HepG2 (cell line): ENCODE results near the gene CLDN9. TPM values are rescaled to one million over a fixed set of nuclear protein-coding genes. Genes with fewer than 3 reads are reported as not detected.

Source experiments
- ATAC-seq: fragments of 200-7000 bp; cut with Tn5 transposase; 3 replicates; pipeline ENCODE4 v1.9.1; 2020; ENCODE audit warnings: mild to moderate bottlenecking, moderate library complexity
- BruUV-seq: library from RNA; stranded (reverse); fragments of 400-500 nt; replicated peaks from 2 replicates; lab custom pipeline; 2021; lab: Mats Ljungman, UMichigan
- CTCF ChIA-PET: fragments of 300-600 bp; formaldehyde crosslinking; extraction: SDS; loops from one replicate; lab custom pipeline; 2021; ENCODE audit warnings: low total read pairs, inconsistent platforms, low intra/inter-chr PET ratio; lab: Yijun Ruan, JAX
- POLR2A ChIA-PET: fragments of 350-600 bp; sonication (Branson Sonifier 250); formaldehyde crosslinking; loops from one replicate; lab custom pipeline; 2020; ENCODE audit warnings: antibody characterized with exemption, inconsistent platforms; lab: Yijun Ruan, JAX
- DNase-seq: peaks from one replicate; pipeline ENCODE4 v3.0.0-alpha.2; 2015; ENCODE audit warnings: low spot score
- FAIRE-seq: peaks from 3 replicates; lab custom pipeline; 2011; peaks lifted over from hg19 to GRCh38; lab: Jason Lieb, UNC
- H2AFZ ChIP-seq: one replicate; pipeline ENCODE4 v1.6.1; 2011; ENCODE audit warnings: low read length, inconsistent platforms
- H3K27ac ChIP-seq: fragments of 300-600 bp; 3 replicates; pipeline ENCODE4 v1.8.0; 2011; ENCODE audit warnings: mixed run types, mild to moderate bottlenecking, mixed read lengths, low read length, inconsistent platforms; ENCODE audit not compliant: insufficient read depth; ENCODE audit errors: extremely low read length
- H3K27me3 ChIP-seq, 2 experiments: fragments of 200-600 bp in 1 of 2; 2 replicates in 1 of 2; 3 replicates in 1 of 2; pipeline versions ENCODE4 v1.6.0 to v1.8.0; 2011; ENCODE audit warnings: low read length in 2 of 2, mild to moderate bottlenecking in 2 of 2, moderate library complexity in 2 of 2, inconsistent platforms in 1 of 2; ENCODE audit not compliant: insufficient read depth in 2 of 2, control insufficient read depth in 1 of 2
- H3K36me3 ChIP-seq, 2 experiments: fragments of 200-600 bp in 1 of 2; replicated peaks in 1 of 2; 2 replicates in 1 of 2; 3 replicates in 1 of 2; pipeline versions ENCODE4 v1.5.1 to v1.8.0; 2011; ENCODE audit warnings: low read length in 2 of 2, inconsistent platforms in 1 of 2; ENCODE audit not compliant: insufficient read depth in 2 of 2, control insufficient read depth in 1 of 2
- H3K4me1 ChIP-seq: 2 replicates; pipeline ENCODE4 v1.5.1; 2012; ENCODE audit warnings: low read length, inconsistent platforms; ENCODE audit not compliant: insufficient read depth
- H3K4me2 ChIP-seq: 2 replicates; pipeline ENCODE4 v1.6.0; 2011; ENCODE audit warnings: low read depth, low read length, inconsistent platforms
- H3K4me3 ChIP-seq, 3 experiments: fragments of 200-600 bp in 1 of 3; sonication (generic), shearing (Covaris generic) in 1 of 3; replicated peaks in 1 of 3; 2 replicates each; pipeline ENCODE4 v1.5.1; 2011 to 2016; ENCODE audit warnings: low read length in 3 of 3, inconsistent platforms in 2 of 3, low read depth in 2 of 3, mild to moderate bottlenecking in 2 of 3, control low read depth in 1 of 3, mixed read lengths in 1 of 3; ENCODE audit not compliant: insufficient read depth in 1 of 3
- H3K79me2 ChIP-seq: one replicate; pipeline ENCODE4 v1.6.1; 2011; ENCODE audit warnings: low read length, inconsistent platforms; ENCODE audit not compliant: insufficient read depth
- H3K9ac ChIP-seq: 2 replicates; pipeline ENCODE4 v1.6.0; 2011; ENCODE audit warnings: mild to moderate bottlenecking, low read depth, low read length, inconsistent platforms; ENCODE audit not compliant: insufficient read depth
- H3K9me3 ChIP-seq: 2 replicates; pipeline ENCODE4 v1.5.1; 2012; ENCODE audit warnings: mild to moderate bottlenecking, low read length
- H4K20me1 ChIP-seq: 2 replicates; pipeline ENCODE4 v1.6.0; 2011; ENCODE audit warnings: inconsistent platforms, mild to moderate bottlenecking, low read length, moderate library complexity; ENCODE audit not compliant: insufficient read depth
- ARID2 ChIP-seq: sonication (generic); formaldehyde crosslinking; IDR thresholded peaks from 2 replicates; pipeline ENCODE4 v1.8.1; 2022; ENCODE audit warnings: mild to moderate bottlenecking, missing genetic modification reagents, borderline replicate concordance
- EHMT2 ChIP-seq: fragments of 200-600 bp; sonication (generic); IDR thresholded peaks from 2 replicates; pipeline ENCODE4 v1.7.0; 2017; ENCODE audit warnings: antibody characterized with exemption, low read depth, low read length, borderline replicate concordance
- MLLT10 ChIP-seq: sonication (generic); formaldehyde crosslinking; IDR thresholded peaks from 2 replicates; pipeline ENCODE4 v1.4.0; 2020; ENCODE audit warnings: missing genetic modification reagents
- NAIF1 ChIP-seq: sonication (generic); formaldehyde crosslinking; IDR thresholded peaks from 2 replicates; pipeline ENCODE4 v1.5.0; 2020; ENCODE audit warnings: mild to moderate bottlenecking, missing genetic modification reagents, borderline replicate concordance
- PAXIP1 ChIP-seq: sonication (generic); formaldehyde crosslinking; conservative IDR thresholded peaks from 2 replicates; pipeline ENCODE4 v1.4.0; 2020; ENCODE audit warnings: mild to moderate bottlenecking, missing genetic modification reagents, moderate library complexity
- TARDBP ChIP-seq: sonication (generic); formaldehyde crosslinking; IDR thresholded peaks from 2 replicates; pipeline ENCODE4 v1.8.0; 2022; ENCODE audit warnings: mild to moderate bottlenecking, missing genetic modification reagents
- ZBTB8A ChIP-seq: sonication (generic); formaldehyde crosslinking; IDR thresholded peaks from 2 replicates; pipeline ENCODE4 v1.4.0; 2020; ENCODE audit warnings: mild to moderate bottlenecking, low read depth, missing genetic modification reagents, borderline replicate concordance
- ZNF740 ChIP-seq: sonication (generic); formaldehyde crosslinking; IDR thresholded peaks from 2 replicates; pipeline ENCODE4 v1.4.0; 2020; ENCODE audit warnings: missing genetic modification reagents
- ZNF766 ChIP-seq: sonication (generic); formaldehyde crosslinking; IDR thresholded peaks from 2 replicates; pipeline ENCODE4 v1.5.0; 2020; ENCODE audit warnings: missing genetic modification reagents, borderline replicate concordance
- ZNF839 ChIP-seq: sonication (generic); formaldehyde crosslinking; IDR thresholded peaks from 2 replicates; pipeline ENCODE4 v1.4.0; 2020; ENCODE audit warnings: missing genetic modification reagents, mild to moderate bottlenecking, borderline replicate concordance
- WGBS: methylation state at CpG from one replicate; pipeline ENCODE4 v1.1.6; 2017; ENCODE audit warnings: low lambda C conversion rate; 5-methylcytosine and 5-hydroxymethylcytosine counted together
- in situ Hi-C: cut with HindIII; loops from 2 replicates; pipeline ENCODE4 v1.10.0; 2017; ENCODE audit warnings: low pct_unique_long_range_greater_than_20kb; ENCODE audit not compliant: extremely low pct_ligation_motif_present
- intact Hi-C: fragments of 100-400 bp; cut with micrococcal nuclease; formaldehyde crosslinking; loops from one replicate; pipeline ENCODE4 v1.10.0; 2022; ENCODE audit not compliant: unreplicated experiment
- polyA plus RNA-seq, 8 experiments: library from polyadenylated mRNA; depleted of rRNA in 3 of 8; stranded (reverse) in 7 of 8; unstranded in 1 of 8; fragments of >200 nt; fragmentation: Illumina TruSeq in 4 of 8; extraction: Trizol in 4 of 8; gene quantifications; 2 replicates each; pipeline versions ENCODE4 v1.2.1 to v1.2.3, GENCODE V29; 2011 to 2016; ENCODE audit warnings: low read depth in 4 of 8, missing spikeins in 1 of 8, mixed read lengths in 1 of 8; ENCODE audit not compliant: insufficient read depth in 1 of 8
- total RNA-seq, 5 experiments: library from RNA; depleted of rRNA; stranded (reverse); fragments of >200 nt; fragmentation: Illumina TruSeq; extraction: Trizol; gene quantifications; 2 replicates each; pipeline ENCODE4 v1.2.3, GENCODE V29; 2016; ENCODE audit warnings: low read depth in 1 of 5
- TF ChIP-seq, protein P1 (sequence below): IDR thresholded peaks from 2 replicates; pipeline ENCODE4 v1.6.1; 2016; ENCODE audit warnings: mild to moderate bottlenecking
- TF ChIP-seq, protein P2 (sequence below), 2 experiments: sonication (generic) in 1 of 2; formaldehyde crosslinking in 1 of 2; IDR thresholded peaks; 2 replicates each; pipeline versions ENCODE4 v1.5.1 to v1.6.1; 2011 to 2020; ENCODE audit warnings: borderline replicate concordance in 1 of 2, low read depth in 1 of 2, low read length in 1 of 2, mild to moderate bottlenecking in 1 of 2, missing genetic modification reagents in 1 of 2, moderate library complexity in 1 of 2

CLDN9 gene
- total and polyA plus RNA-seq, 2 of the 13 experiments (the other 11 are each of a cell fraction or from before 2014, with no cell fraction given), result 0.15 to 0.26 TPM

GRCh38 chr16:3027489-3027795 lies 14.7 kb downstream of the CLDN9 start (continued):
- TF ChIP-seq PAXIP1 (CRISPR knock-in tag), result no peak
- TF ChIP-seq EHMT2, result no peak
- TF ChIP-seq ZBTB8A (CRISPR knock-in tag), result no peak
- no peak for TF ChIP-seq ZNF839
- TF ChIP-seq NAIF1, result no peak
- TF ChIP-seq, all 625 proteins: peak for 0

DNA sequence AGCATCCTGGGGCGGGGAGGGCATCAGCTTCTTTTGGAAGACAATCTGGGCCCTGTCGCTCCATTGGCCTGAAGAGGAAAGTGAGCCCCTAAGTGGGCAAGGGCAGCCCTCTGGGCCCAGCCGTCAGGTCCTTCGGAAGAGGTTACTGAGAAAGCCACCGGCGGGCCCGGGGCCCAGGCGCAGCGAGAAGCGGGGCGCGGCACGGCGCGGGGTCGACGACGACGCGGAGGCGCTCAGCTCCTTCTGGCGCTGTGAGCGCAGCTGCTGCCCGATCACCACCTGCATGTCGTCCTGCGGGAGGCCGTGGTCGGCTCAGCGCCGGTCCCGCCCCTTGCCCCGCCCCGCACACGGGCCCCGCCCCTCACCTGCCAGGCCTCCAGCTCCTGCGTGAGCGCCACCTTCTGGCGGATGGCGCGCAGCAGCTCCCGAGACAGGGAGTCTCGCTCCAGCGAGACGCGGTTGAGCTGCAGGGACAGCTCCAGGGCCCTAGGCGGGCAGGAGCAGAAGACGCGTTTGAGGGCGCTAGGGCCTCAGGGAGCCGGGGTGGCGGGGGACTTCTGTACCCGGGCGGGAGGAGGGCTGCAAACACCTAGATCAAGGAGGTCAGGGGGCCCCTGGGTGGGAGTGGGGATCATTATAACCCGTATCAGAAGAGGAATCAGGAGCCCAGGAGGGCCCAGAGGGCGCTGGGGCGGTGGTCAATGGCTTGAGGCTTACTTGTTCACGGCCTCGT lies 15.4 kb downstream of the CLDN9 start:
- CTCF ChIA-PET, result interaction anchor here (1.1 to 1.7 kb wide), 2 partner anchors 10 to 25 kb away, joined by 3 to 11 read pairs; partner anchors contain the start of gene CLDN6
- no peak for TF ChIP-seq ZNF740 (CRISPR knock-in tag)
- TF ChIP-seq MLLT10, result no peak
- TF ChIP-seq, protein P1, sequence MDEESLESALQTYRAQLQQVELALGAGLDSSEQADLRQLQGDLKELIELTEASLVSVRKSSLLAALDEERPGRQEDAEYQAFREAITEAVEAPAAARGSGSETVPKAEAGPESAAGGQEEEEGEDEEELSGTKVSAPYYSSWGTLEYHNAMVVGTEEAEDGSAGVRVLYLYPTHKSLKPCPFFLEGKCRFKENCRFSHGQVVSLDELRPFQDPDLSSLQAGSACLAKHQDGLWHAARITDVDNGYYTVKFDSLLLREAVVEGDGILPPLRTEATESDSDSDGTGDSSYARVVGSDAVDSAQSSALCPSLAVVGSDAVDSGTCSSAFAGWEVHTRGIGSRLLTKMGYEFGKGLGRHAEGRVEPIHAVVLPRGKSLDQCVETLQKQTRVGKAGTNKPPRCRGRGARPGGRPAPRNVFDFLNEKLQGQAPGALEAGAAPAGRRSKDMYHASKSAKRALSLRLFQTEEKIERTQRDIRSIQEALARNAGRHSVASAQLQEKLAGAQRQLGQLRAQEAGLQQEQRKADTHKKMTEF, result peak; percentile 56; the same call in 1 of the 2 replicates
- peak; percentile 53; the same call in 1 of the 2 replicates for TF ChIP-seq TARDBP
- no peak for TF ChIP-seq ARID2 (CRISPR knock-in tag)
- TF ChIP-seq, protein P2, sequence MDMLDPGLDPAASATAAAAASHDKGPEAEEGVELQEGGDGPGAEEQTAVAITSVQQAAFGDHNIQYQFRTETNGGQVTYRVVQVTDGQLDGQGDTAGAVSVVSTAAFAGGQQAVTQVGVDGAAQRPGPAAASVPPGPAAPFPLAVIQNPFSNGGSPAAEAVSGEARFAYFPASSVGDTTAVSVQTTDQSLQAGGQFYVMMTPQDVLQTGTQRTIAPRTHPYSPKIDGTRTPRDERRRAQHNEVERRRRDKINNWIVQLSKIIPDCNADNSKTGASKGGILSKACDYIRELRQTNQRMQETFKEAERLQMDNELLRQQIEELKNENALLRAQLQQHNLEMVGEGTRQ (IDR thresholded peaks at IDR 0.05; ENCODE audit: low read depth, low read length), result no peak
- TF ChIP-seq, protein P2 (CRISPR knock-in tag; IDR thresholded peaks at IDR 0.05; ENCODE audit: borderline replicate concordance), result no peak
- 0 out of 2 replicates have a peak, but pooled peaks have one; percentile 42 for TF ChIP-seq ZNF766 (CRISPR knock-in tag)

More for the DNA sequence above, 15.4 kb downstream of the CLDN9 start:
- 24% methylated on average over 29 of the region's 58 CpGs for WGBS
- Histone ChIP-seq H3K27ac (no peak overlapping the region), H3K4me3 (peak overlapping the region in 1 of 3 experiments; percentile 61; a peak in 1 of 6 replicates), H3K9ac (0 out of 2 replicates have a peak overlapping the region, but pooled peaks have one; percentile 0), H4K20me1 (peaks cover 10% of the 10 kb centered on the region; the same call in 1 of the 2 replicates), H3K4me1 (peaks cover 34% of the 10 kb centered on the region), H2AFZ (no peak overlapping the region), H3K79me2 (no peaks in the 10 kb centered on the region), H3K9me3 (no peaks in the 10 kb centered on the region), H3K4me2 (peak overlapping the region; percentile 75), H3K36me3 (peaks cover 16 to 17% of the 10 kb centered on the region in 2 experiments; a peak in 4 of 5 replicates), H3K27me3 (peaks cover 5 to 45% of the 10 kb centered on the region in 2 experiments)
- BruUV-seq, result no TSS peak
- intact Hi-C loops, result no loop called here
- ATAC-seq, result peak; percentile 34
- FAIRE-seq, result peak; percentile 12
- in situ Hi-C loops, result no loop called here
- DNase-seq, result peak; percentile 65
- POLR2A ChIA-PET, result interaction anchor here (0.9 to 18.8 kb wide), 14 partner anchors 8 to 106 kb away, joined by 3 to 750 read pairs (median 6); partner anchors contain the start of genes CLDN9, IL32, KREMEN2 and PKMYT1
